Measurements from ENCODE around the gene ARHGAP45.

The ARHGAP45 gene

DNA sequence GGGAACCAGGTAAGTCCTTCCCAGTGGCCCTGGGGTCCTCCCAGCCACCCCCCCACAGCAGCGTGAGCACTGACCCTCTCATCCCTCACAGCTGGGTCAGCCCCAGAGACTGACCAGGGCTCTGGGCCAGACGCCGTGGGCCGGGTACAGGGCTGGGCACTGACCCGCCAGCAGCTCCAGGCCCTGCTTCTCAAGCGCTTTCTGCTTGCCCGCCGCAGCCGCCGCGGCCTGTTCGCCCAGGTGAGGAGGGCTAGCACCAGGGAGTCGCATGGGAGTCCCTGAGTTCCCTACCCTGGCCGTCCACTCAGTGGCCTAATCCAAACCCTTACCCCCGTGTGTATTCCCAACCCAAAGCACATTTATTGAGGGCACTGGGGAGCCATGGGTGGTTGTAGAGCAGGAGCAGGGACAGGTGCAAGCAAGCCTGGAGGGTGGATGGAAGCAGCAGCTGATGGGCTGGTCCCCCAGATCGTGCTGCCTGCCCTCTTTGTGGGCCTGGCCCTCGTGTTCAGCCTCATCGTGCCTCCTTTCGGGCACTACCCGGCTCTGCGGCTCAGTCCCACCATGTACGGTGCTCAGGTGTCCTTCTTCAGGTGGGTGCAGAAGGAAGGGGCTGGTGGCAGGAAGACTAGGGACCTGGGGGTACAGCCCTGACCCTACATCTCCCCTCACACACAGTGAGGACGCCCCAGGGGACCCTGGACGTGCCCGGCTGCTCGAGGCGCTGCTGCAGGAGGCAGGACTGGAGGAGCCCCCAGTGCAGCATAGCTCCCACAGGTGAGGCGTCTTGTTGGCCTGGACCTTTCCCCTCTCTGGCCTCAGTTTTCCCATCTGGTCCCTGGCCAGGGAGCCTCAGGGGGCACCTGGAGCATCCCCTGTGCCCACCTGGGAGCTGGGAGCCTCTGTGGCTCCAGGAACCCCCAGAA lies 12.6 kb upstream of the ARHGAP45 start:
- DNase-seq (ENCODE audit: low read depth in 2 of 2), result no peak

DNA sequence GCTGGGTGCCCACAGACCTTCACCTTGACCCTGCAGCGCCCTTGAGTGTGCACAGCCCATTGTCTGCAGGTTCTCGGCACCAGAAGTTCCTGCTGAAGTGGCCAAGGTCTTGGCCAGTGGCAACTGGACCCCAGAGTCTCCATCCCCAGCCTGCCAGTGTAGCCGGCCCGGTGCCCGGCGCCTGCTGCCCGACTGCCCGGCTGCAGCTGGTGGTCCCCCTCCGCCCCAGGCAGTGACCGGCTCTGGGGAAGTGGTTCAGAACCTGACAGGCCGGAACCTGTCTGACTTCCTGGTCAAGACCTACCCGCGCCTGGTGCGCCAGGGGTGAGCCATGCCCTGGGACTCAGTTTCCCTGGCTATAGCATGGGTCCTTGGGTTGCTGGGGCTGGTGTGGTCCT lies 11.9 kb upstream of the ARHGAP45 start:
- no peak for DNase-seq (ENCODE audit: low read depth in 2 of 2)

GRCh38 chr19:1055886-1056620 lies 10.9 kb upstream of the ARHGAP45 start:
- no peak for DNase-seq (ENCODE audit: low read depth in 2 of 2)

- DNase-seq (ENCODE audit: low read depth in 2 of 2), result no peak
Observed at GRCh38 chr19:1057176-1057855, 9.7 kb upstream of the ARHGAP45 start.

DNA sequence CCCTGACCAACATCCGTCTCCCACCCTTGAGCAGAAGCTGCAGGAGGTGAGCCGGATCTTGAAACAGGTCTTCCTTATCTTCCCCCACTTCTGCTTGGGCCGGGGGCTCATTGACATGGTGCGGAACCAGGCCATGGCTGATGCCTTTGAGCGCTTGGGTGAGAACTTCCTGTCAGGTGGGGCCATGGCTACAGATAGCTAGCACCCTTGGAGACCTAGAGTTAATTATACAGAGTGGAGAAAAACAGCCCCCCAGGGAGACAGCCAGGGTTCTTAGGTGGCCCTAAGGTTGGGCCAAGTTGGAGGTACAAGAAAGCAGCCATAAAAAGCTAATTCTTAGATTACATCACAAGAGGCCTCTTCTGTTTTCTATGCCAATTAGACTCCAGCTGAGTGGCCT lies 8.9 kb upstream of the ARHGAP45 start:
- no peak for DNase-seq (ENCODE audit: low read depth in 2 of 2)

GRCh38 chr19:1060689-1061088 lies 6.3 kb upstream of the ARHGAP45 start:
- DNase-seq (ENCODE audit: low read depth in 2 of 2), result no peak

DNA sequence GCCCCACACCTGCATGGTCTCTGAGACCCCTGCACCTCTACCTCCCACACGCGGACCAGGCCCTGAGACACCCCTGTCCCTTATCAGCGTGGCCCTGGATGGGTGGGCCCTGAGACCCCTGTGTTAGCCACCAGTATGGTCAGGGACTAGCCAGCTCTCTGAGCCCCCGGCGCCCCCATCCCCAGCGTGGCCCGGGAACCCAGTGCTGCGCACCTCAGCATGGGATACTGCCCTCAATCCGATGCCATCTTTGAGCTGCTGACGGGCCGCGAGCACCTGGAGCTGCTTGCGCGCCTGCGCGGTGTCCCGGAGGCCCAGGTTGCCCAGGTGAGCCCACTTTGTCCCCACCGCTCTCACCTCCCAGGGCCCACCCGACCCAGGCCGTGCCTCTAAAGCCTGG lies 5.0 kb upstream of the ARHGAP45 start:
- DNase-seq (ENCODE audit: low read depth in 2 of 2), result no peak

- no peak for DNase-seq (ENCODE audit: low read depth in 2 of 2)
Observed at GRCh38 chr19:1062387-1063029, 4.5 kb upstream of the ARHGAP45 start.

- no peak for DNase-seq (ENCODE audit: low read depth in 2 of 2)
Observed at GRCh38 chr19:1063030-1063908, 3.7 kb upstream of the ARHGAP45 start.

DNA sequence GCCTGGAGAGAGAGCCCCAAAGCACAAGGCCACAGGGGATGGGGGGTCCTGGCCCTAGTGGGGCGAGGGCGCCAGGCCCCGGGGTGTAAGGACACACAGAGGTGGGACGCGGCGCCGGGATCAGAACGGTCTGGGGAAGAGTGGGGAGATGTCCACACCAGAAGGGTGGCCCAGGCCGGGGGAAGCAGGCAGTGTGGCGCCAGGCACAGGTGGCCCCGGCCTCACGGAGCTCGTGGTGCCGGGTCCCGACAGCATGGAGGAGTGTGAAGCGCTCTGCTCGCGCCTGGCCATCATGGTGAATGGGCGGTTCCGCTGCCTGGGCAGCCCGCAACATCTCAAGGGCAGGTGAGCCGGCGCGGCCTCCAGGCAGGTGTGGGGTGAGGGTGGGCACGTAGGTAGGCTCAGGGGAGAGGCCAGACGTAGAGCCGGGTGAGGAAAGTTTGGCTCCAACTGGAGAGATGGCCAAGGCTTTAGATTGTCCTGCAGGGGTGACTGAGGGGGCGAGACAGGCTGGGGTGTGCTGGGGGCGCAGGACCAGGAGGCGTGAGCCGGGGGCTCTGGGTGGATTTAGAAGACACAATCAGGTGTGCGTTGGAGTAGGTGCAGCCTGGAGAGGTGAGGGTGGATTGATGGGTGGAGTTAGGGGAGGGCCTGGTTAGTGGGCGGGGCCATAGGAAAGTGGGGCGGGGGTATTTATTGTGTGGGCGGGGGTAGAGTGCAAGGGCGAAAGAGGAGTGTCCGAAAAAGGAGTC lies 2.9 kb upstream of the ARHGAP45 start:
- no peak for DNase-seq (ENCODE audit: low read depth in 2 of 2)

DNA sequence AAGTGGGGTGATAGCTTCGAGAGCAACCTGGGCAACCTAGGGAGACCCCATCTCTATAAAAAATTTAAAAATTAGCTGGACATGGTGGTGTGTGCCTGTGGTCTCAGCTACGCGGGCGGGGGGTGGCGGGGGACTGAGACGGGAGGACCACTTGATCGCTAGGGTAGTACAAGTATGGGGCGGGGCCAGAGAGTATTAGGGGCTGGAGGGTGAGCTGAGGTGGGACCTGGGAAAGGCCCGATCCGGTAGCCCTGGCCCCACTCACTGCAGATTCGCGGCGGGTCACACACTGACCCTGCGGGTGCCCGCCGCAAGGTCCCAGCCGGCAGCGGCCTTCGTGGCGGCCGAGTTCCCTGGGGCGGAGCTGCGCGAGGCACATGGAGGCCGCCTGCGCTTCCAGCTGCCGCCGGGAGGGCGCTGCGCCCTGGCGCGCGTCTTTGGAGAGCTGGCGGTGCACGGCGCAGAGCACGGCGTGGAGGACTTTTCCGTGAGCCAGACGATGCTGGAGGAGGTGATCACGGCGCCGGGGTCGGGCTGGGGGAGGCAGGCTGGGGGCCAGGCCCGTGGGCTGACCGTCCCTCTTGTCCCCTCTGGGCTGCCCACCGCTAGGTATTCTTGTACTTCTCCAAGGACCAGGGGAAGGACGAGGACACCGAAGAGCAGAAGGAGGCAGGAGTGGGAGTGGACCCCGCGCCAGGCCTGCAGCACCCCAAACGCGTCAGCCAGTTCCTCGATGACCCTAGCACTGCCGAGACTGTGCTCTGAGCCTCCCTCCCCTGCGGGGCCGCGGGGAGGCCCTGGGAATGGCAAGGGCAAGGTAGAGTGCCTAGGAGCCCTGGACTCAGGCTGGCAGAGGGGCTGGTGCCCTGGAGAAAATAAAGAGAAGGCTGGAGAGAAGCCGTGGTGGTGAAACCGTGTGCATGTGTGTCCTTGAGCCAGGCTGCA lies 2.0 kb upstream of the ARHGAP45 start:
- DNase-seq (ENCODE audit: low read depth in 2 of 2), result peak; percentile 61 to 71

DNA sequence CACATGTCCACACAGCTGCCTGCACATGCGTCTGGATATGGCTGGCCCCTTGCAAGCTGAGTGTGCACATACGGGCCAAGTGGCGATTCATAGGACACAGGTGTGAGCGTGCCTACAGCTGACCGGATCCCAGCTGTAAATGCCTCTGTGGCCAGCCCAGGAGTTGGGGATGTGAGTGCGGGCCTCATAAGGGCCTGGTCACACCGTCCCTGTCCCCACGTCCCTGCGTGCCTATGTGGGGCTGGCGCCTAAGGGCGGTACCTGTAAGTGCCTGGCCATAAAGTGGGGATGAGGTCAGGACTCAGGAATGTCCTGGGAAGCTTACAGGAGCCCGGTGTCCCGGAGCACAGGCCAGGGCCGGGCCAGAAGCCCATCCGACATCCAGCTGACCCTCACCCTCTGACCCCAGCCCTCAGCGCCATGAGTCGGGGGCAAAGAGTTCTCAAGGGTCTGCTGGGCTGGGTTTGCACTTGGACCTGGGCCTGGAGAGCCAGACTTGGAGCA lies 1.3 kb upstream of the ARHGAP45 start:
- DNase-seq (ENCODE audit: low read depth in 2 of 2), result no peak

DNA sequence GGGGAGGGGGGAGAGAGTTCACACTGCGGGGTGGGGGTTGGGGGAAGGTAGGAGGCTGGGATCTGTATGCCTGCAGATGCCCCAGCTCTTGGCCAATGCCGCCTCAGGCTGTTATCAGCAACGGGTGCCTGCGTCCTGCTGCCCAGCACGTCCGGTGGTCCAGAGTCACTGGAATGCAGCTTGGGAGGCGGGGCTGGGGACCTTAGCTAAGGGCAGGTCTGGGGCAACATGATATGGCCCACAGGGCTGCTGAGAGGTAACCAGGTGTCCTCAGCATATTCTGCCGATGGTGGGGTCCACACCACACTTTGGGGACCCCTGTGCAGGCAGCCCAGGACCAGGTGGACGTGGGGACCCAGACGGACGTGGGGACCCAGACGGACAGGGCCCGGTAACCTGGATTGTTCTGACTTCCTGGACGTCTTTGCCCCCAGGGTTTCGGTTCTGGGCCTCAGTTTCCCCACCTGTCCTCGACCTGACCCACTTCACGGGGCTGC lies 668 bp upstream of the ARHGAP45 start:
- DNase-seq (ENCODE audit: low read depth in 2 of 2), result no peak

DNA sequence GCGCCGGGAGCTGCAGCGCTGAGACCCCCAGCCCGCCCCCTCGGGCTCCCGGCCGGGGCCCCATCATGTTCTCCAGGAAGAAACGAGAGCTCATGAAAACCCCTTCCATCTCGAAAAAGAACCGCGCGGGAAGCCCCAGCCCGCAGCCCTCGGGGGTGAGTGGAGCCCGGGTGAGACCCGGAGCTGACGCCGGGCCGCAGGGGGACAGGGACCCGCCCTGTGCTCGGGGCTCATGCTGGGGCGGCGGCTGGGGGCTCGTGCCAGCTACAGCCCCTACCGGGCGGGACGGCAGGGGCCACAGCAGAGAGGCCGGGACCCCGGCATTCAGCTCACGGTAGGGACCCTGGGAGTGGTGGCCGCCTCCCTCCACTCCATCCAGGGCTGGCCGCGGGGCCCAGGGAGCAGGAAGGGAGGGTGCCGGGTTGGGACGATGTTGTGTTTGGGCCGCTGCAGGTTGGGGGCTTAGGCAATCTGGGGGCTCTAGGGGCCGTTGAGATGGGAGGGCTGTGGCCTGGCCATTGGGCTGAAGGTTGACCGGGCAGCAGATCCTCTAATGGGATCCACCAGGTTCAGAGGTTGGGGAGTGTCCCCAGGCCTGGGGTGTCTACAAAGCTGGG lies 482 bp downstream of the ARHGAP45 start:
- peak in 1 of 2 donors; percentile 57 for DNase-seq (ENCODE audit: low read depth in 2 of 2)

- DNase-seq (ENCODE audit: low read depth in 2 of 2), result no peak
Observed at GRCh38 chr19:1068009-1069001, 1.3 kb downstream of the ARHGAP45 start.

DNA sequence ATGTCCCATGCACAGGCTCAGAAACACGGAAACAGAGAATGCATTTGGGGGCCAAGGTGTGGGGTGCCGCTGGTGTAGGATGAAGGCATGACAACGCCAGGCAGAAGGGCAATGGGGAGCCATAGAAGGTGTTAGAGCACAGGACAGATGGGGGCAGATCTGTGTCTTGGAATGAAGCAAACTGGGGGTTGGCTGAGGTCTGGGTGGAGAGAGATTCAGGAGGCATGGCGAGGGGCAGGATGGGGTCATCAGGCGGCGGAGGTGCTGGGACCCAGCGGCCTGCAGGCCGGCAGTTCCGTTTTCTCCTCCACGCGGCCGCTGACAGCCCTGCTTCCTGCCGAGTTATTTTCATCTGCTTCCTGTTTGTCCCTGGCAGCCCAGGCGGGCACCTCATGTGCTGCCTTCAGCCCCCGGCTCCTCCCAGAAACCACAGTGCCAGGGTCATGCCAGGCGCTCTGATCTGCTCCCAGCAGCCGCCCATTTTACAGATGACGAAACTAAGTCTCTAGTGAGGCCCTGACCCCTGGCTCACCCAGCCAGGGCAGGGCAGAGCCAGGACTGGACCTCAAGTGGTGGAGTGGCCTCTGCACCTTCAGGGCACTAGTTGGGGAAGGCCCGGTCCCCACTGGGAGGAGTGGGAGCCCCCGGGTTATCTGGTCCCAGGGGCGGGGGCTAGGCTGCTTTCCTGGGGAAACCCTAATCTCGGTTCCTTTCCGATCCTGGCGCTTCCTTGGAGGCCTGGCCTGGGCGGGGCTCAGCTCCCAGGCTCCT lies 2.2 kb downstream of the ARHGAP45 start:
- no peak for DNase-seq (ENCODE audit: low read depth in 2 of 2)
